Measurements from ENCODE around the gene ELAVL3. TPM values are rescaled to one million over a fixed set of nuclear protein-coding genes. Genes with fewer than 3 reads are reported as not detected.

The ELAVL3 gene
- polyA plus RNA-seq, 3 donors, result not detected

GRCh38 chr19:11505032-11505503, 24.2 kb upstream of the ELAVL3 start:
- TF ChIP-seq, protein P1, sequence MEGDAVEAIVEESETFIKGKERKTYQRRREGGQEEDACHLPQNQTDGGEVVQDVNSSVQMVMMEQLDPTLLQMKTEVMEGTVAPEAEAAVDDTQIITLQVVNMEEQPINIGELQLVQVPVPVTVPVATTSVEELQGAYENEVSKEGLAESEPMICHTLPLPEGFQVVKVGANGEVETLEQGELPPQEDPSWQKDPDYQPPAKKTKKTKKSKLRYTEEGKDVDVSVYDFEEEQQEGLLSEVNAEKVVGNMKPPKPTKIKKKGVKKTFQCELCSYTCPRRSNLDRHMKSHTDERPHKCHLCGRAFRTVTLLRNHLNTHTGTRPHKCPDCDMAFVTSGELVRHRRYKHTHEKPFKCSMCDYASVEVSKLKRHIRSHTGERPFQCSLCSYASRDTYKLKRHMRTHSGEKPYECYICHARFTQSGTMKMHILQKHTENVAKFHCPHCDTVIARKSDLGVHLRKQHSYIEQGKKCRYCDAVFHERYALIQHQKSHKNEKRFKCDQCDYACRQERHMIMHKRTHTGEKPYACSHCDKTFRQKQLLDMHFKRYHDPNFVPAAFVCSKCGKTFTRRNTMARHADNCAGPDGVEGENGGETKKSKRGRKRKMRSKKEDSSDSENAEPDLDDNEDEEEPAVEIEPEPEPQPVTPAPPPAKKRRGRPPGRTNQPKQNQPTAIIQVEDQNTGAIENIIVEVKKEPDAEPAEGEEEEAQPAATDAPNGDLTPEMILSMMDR (IDR thresholded peaks at IDR 0.05), result no peak
- Mint-ChIP-seq H3K27me3 (ENCODE audit: low read depth in 3 of 3) (peaks cover 0 to 1% (median 0%) of the 10 kb centered on the region in 3 donors), H3K36me3 (peaks cover 11 to 19% of the 10 kb centered on the region in 2 donors), H3K4me3 (peak overlapping the region; percentile 81 to 84), H3K4me1 (peaks cover 16% of the 10 kb centered on the region), H3K9me3 (no peaks in the 10 kb centered on the region), H3K27ac (peak overlapping the region in 6 of 7 donors; percentile 62 to 91 (median 79))
- H3K4me3 ChIP-seq (replicated peaks in 1 of 3; ENCODE audit: low read depth in 2 of 3, low read length in 3 of 3), result peak overlapping the region; percentile 62 to 91 (median 66)
- DNase-seq, result peak; percentile 91 to 94 (median 93)
- H3K36me3 ChIP-seq (replicated peaks in 1 of 2; ENCODE audit: control insufficient read depth in 1 of 2, insufficient read depth in 2 of 2, low read length in 2 of 2), result no peaks in the 10 kb centered on the region
- intact Hi-C loops (cut with micrococcal nuclease), result loop anchor here in 1 of 2 donors (1.0 to 5.0 kb wide), 2 partner anchors 24 to 92 kb away; partner anchors contain the start of genes ECSIT and ZNF627
- H3K4me2 ChIP-seq (replicated peaks; ENCODE audit: extremely low read depth, low read length, poor library complexity, severe bottlenecking), result peak overlapping the region; percentile 92
- H3K27ac ChIP-seq (ENCODE audit: low read depth in 1 of 2, low read length in 2 of 2), result peak overlapping the region; percentile 58 to 90
- H4K20me1 ChIP-seq (ENCODE audit: insufficient read depth, low read length), result no peaks in the 10 kb centered on the region
- H3K79me2 ChIP-seq (ENCODE audit: insufficient read depth, low read length), result no peaks in the 10 kb centered on the region
- peak overlapping the region; percentile 88 for H2AFZ ChIP-seq (ENCODE audit: insufficient read depth, low read depth, low read length, poor library complexity, severe bottlenecking)
- peak overlapping the region; percentile 90 for H3K9ac ChIP-seq (ENCODE audit: insufficient read depth, low read length, poor library complexity, severe bottlenecking)
- no peaks in the 10 kb centered on the region for H3K9me3 ChIP-seq (replicated peaks in 1 of 2; ENCODE audit: control insufficient read depth in 1 of 2, insufficient read depth in 1 of 2, low read length in 2 of 2)
- peaks cover 17 to 22% of the 10 kb centered on the region in 2 donors for H3K4me1 ChIP-seq (ENCODE audit: control insufficient read depth in 1 of 2, insufficient read depth in 2 of 2, low read length in 2 of 2)
- WGBS (ENCODE audit: insufficient coverage), result under 1% methylated on average over 29 of the region's 33 CpGs
- no peaks in the 10 kb centered on the region for H3K27me3 ChIP-seq (ENCODE audit: control insufficient read depth in 2 of 2, insufficient read depth in 2 of 2, low read length in 2 of 2)

DNA sequence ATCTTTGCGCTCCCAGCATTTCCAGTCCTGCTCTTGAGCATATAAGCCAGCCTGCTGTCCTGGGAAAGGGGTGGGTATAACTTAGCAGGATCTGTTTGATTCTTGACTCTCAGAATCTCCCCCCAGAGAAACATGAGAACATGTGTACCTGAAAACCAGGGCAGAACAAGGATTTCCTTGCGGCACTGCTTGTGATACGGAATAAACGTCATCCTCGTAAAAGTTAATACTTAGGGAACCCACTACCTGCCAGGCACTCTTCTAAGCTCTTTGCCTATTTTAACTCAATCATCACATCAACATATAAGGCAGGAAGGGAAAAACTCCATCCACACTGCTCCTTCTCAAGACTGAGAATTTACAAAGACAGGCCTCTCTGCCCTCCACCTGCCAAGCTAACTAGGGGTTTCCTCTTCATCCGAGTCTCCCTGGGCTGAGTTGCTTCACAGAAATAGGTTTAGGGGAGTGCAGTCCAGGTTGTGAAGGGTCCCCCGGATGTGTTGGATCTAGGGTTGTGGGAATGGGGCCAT, 23.7 kb upstream of the ELAVL3 start:
- H3K9me3 ChIP-seq (replicated peaks in 1 of 2; ENCODE audit: control insufficient read depth in 1 of 2, insufficient read depth in 1 of 2, low read length in 2 of 2), result no peaks in the 10 kb centered on the region
- intact Hi-C loops (cut with micrococcal nuclease), result loop anchor here in 1 of 2 donors (1.0 to 5.0 kb wide), 2 partner anchors 25 to 93 kb away; partner anchors contain the start of genes ECSIT and ZNF627
- H3K4me3 Mint-ChIP-seq, result peak overlapping the region; percentile 81 to 84
- H3K27ac ChIP-seq (ENCODE audit: low read depth in 1 of 2, low read length in 2 of 2), result peak overlapping the region; percentile 58 to 90
- H3K9ac ChIP-seq (ENCODE audit: insufficient read depth, low read length, poor library complexity, severe bottlenecking), result peak overlapping the region; percentile 90
- TF ChIP-seq, protein P1 (IDR thresholded peaks at IDR 0.05), result no peak
- whole genome bisulfite sequencing (ENCODE audit: insufficient coverage), result 75% methylated on average over 5 of the region's 7 CpGs
- H3K4me3 ChIP-seq (replicated peaks in 1 of 3; ENCODE audit: low read depth in 2 of 3, low read length in 3 of 3), result peak overlapping the region in 2 of 3 experiments; percentile 66 to 91
- no peaks in the 10 kb centered on the region for H3K9me3 Mint-ChIP-seq
- no peaks in the 10 kb centered on the region for H4K20me1 ChIP-seq (ENCODE audit: insufficient read depth, low read length)
- H3K36me3 ChIP-seq (replicated peaks in 1 of 2; ENCODE audit: control insufficient read depth in 1 of 2, insufficient read depth in 2 of 2, low read length in 2 of 2), result no peaks in the 10 kb centered on the region
- peaks cover 17 to 22% of the 10 kb centered on the region in 2 donors for H3K4me1 ChIP-seq (ENCODE audit: control insufficient read depth in 1 of 2, insufficient read depth in 2 of 2, low read length in 2 of 2)
- no peaks in the 10 kb centered on the region for H3K79me2 ChIP-seq (ENCODE audit: insufficient read depth, low read length)
- DNase-seq, result no peak
- H3K27me3 Mint-ChIP-seq (ENCODE audit: low read depth in 3 of 3), result peaks cover 0 to 1% (median 0%) of the 10 kb centered on the region in 3 donors
- H3K4me1 Mint-ChIP-seq, result peaks cover 16% of the 10 kb centered on the region
- H3K27ac Mint-ChIP-seq, result peak overlapping the region; percentile 16 to 91 (median 78)
- no peaks in the 10 kb centered on the region for H3K27me3 ChIP-seq (ENCODE audit: control insufficient read depth in 2 of 2, insufficient read depth in 2 of 2, low read length in 2 of 2)
- peak overlapping the region; percentile 92 for H3K4me2 ChIP-seq (replicated peaks; ENCODE audit: extremely low read depth, low read length, poor library complexity, severe bottlenecking)
- H3K36me3 Mint-ChIP-seq, result peaks cover 11 to 19% of the 10 kb centered on the region in 2 donors
- peak overlapping the region; percentile 88 for H2AFZ ChIP-seq (ENCODE audit: insufficient read depth, low read depth, low read length, poor library complexity, severe bottlenecking)

Measured in CD14-positive monocyte (primary cell).